Nephron (organoid): ENCODE data around the gene ARTN.

ENCODE experiments used
- H3K27ac Mint-ChIP-seq, 3 experiments: 2 replicates each; pipeline ENCODE4 v1.8.0; 2020; ENCODE audit warnings: mixed read lengths in 3 of 3, mild to moderate bottlenecking in 2 of 3, moderate library complexity in 1 of 3
- H3K27me3 Mint-ChIP-seq: 2 replicates; pipeline ENCODE4 v1.8.0; 2021; ENCODE audit warnings: low read depth, mild to moderate bottlenecking, moderate library complexity, mixed read lengths
- H3K36me3 Mint-ChIP-seq: 2 replicates; pipeline ENCODE4 v1.8.0; 2020; ENCODE audit warnings: low read depth, mixed read lengths
- H3K4me1 Mint-ChIP-seq: 2 replicates; pipeline ENCODE4 v1.8.0; 2020; ENCODE audit warnings: mixed read lengths
- H3K4me3 Mint-ChIP-seq, 3 experiments: 2 replicates each; pipeline ENCODE4 v1.8.0; 2020; ENCODE audit warnings: mild to moderate bottlenecking in 3 of 3, mixed read lengths in 3 of 3, moderate library complexity in 2 of 3
- H3K9me3 Mint-ChIP-seq: 2 replicates; pipeline ENCODE4 v1.8.0; 2020; ENCODE audit warnings: mixed read lengths
- TF ChIP-seq, protein P1 (sequence below), 3 experiments: fragments of 200-600 bp; sonication (generic); IDR thresholded peaks; one replicate each; pipeline ENCODE4 v1.5.0; 2021; ENCODE audit warnings: antibody characterized with exemption in 3 of 3; ENCODE audit not compliant: unreplicated experiment in 3 of 3

Gene ARTN

GRCh38 chr1:43960798-43961197 is 27.2 kb downstream of the ARTN start:
- TF ChIP-seq, protein P1, sequence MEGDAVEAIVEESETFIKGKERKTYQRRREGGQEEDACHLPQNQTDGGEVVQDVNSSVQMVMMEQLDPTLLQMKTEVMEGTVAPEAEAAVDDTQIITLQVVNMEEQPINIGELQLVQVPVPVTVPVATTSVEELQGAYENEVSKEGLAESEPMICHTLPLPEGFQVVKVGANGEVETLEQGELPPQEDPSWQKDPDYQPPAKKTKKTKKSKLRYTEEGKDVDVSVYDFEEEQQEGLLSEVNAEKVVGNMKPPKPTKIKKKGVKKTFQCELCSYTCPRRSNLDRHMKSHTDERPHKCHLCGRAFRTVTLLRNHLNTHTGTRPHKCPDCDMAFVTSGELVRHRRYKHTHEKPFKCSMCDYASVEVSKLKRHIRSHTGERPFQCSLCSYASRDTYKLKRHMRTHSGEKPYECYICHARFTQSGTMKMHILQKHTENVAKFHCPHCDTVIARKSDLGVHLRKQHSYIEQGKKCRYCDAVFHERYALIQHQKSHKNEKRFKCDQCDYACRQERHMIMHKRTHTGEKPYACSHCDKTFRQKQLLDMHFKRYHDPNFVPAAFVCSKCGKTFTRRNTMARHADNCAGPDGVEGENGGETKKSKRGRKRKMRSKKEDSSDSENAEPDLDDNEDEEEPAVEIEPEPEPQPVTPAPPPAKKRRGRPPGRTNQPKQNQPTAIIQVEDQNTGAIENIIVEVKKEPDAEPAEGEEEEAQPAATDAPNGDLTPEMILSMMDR (IDR thresholded peaks at IDR 0.05; ENCODE audit: unreplicated experiment in 3 of 3), result no peak
- Mint-ChIP-seq H3K27me3 (no peaks in the 10 kb centered on the region), H3K27ac (no peak overlapping the region), H3K4me3 (no peak overlapping the region), H3K4me1 (no peaks in the 10 kb centered on the region), H3K36me3 (peaks cover 29% of the 10 kb centered on the region), H3K9me3 (no peaks in the 10 kb centered on the region)

DNA sequence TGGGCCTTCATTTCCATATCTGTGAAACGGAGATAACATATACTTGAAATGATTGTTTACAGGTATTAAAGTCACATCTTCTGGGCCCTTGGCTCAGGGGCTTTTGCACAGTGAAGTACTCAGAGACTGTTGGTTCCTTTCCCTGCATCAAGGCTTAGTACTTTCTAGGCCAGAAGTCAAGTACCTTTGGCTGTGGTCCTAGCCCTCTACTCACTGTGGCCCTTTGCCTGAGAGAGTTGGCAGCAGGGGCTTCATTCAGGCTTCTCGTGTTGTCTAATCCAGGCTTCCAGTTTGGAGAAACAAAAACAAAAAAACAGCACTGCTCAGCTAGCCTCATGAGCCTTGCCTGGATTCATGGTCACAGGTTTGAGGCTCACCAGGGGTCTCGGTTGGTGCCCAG is 28.1 kb downstream of the ARTN start:
- no peak overlapping the region for H3K27ac Mint-ChIP-seq
- H3K9me3 Mint-ChIP-seq, result no peaks in the 10 kb centered on the region
- H3K4me3 Mint-ChIP-seq, result no peak overlapping the region
- TF ChIP-seq, protein P1 (IDR thresholded peaks at IDR 0.05; ENCODE audit: unreplicated experiment in 3 of 3), result no peak
- H3K4me1 Mint-ChIP-seq, result no peaks in the 10 kb centered on the region
- peaks cover 29% of the 10 kb centered on the region for H3K36me3 Mint-ChIP-seq
- H3K27me3 Mint-ChIP-seq, result no peaks in the 10 kb centered on the region

DNA sequence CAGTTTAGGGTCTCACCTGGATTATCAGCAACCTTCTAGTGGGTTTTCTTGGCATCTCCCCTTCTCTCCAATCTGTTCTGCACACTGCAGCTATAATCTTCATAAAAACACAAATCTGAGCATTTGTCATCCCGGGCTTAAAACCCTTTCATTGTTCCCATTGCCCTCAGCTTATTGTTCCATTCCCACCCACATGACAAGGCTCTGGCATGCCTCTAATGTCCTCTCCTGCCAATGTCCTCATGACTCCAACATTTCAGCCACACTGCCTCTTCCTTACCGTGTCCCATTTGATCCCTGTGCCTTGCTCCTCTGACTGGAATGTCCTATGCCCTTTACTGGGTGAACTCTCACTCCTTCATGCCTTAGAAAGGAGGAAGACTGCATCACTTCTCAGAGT is 28.7 kb downstream of the ARTN start:
- Mint-ChIP-seq H3K27me3 (no peaks in the 10 kb centered on the region), H3K27ac (no peak overlapping the region), H3K4me1 (no peaks in the 10 kb centered on the region), H3K4me3 (no peak overlapping the region), H3K36me3 (peaks cover 25% of the 10 kb centered on the region), H3K9me3 (no peaks in the 10 kb centered on the region)
- TF ChIP-seq, protein P1 (IDR thresholded peaks at IDR 0.05; ENCODE audit: unreplicated experiment in 3 of 3), result no peak

GRCh38 chr1:43963006-43963405 is 29.4 kb downstream of the ARTN start:
- Mint-ChIP-seq H3K9me3 (no peaks in the 10 kb centered on the region), H3K27me3 (no peaks in the 10 kb centered on the region), H3K27ac (no peak overlapping the region), H3K36me3 (peaks cover 27% of the 10 kb centered on the region), H3K4me1 (no peaks in the 10 kb centered on the region), H3K4me3 (no peak overlapping the region)
- TF ChIP-seq, protein P1 (IDR thresholded peaks at IDR 0.05; ENCODE audit: unreplicated experiment in 3 of 3), result no peak

- TF ChIP-seq, protein P1 (IDR thresholded peaks at IDR 0.05; ENCODE audit: unreplicated experiment in 3 of 3), result no peak
- H3K4me1 Mint-ChIP-seq, result no peaks in the 10 kb centered on the region
- no peaks in the 10 kb centered on the region for H3K27me3 Mint-ChIP-seq
- no peak overlapping the region for H3K27ac Mint-ChIP-seq
- H3K36me3 Mint-ChIP-seq, result peaks cover 28% of the 10 kb centered on the region
- H3K4me3 Mint-ChIP-seq, result no peak overlapping the region
- H3K9me3 Mint-ChIP-seq, result no peaks in the 10 kb centered on the region
Measured at GRCh38 chr1:43963890-43964289, 30.3 kb downstream of the ARTN start.

DNA sequence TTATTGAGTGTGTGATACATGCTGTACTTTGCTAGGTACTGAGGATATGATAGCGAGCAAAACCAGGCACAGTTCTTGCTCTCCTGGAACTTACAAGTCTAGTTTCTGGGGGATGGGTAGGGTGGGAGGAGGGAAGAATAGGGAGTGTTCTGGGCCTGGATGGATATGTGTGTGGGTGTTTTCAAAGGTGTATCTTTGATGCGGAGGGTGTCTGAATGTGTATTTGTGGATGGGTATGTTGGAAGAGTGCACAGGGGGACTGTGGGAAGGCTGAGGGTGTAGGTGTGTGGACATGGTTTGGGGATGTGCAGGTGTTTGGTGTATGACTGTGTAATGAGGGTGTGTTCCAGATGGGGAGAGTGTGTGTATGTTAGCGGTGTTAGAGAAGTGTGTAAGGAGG is 31.7 kb downstream of the ARTN start:
- Mint-ChIP-seq H3K4me3 (no peak overlapping the region), H3K27ac (no peak overlapping the region), H3K27me3 (no peaks in the 10 kb centered on the region), H3K9me3 (no peaks in the 10 kb centered on the region), H3K4me1 (peaks cover 8% of the 10 kb centered on the region), H3K36me3 (peaks cover 23% of the 10 kb centered on the region)
- TF ChIP-seq, protein P1 (IDR thresholded peaks at IDR 0.05; ENCODE audit: unreplicated experiment in 3 of 3), result no peak
